Transverse colon (tissue), 4 donors: ENCODE results near the gene BCOR.

ENCODE experiments used
- CTCF ChIP-seq, 5 experiments: fragments of 200-600 bp in 3 of 5; fragments of 450-650 bp in 2 of 5; sonication (generic) in 3 of 5; IDR thresholded peaks; 1 replicate in 2 of 5; 2 replicates in 3 of 5; pipeline ENCODE4 v1.5.1; 2016 to 2017; ENCODE audit warnings: antibody characterized with exemption in 5 of 5, inconsistent platforms in 3 of 5, mild to moderate bottlenecking in 2 of 5, moderate library complexity in 1 of 5
- EP300 ChIP-seq: sonication (generic); formaldehyde crosslinking; IDR thresholded peaks from one replicate; pipeline ENCODE4 v1.6.1; 2017; ENCODE audit warnings: antibody characterized with exemption, low read depth
- POLR2A ChIP-seq: fragments of 450-650 bp; IDR thresholded peaks from one replicate; pipeline ENCODE4 v1.6.1; 2016; ENCODE audit warnings: antibody characterized with exemption, mild to moderate bottlenecking, moderate library complexity
- POLR2AphosphoS5 ChIP-seq, 3 donors: sonication (generic); formaldehyde crosslinking; IDR thresholded peaks; one replicate each; pipeline ENCODE4 v1.6.1; 2016; ENCODE audit warnings: antibody characterized with exemption in 3 of 3

GRCh38 chrX:40012868-40013265, 84.9 kb downstream of the BCOR start:
- TF ChIP-seq POLR2A (no peak), CTCF (IDR thresholded peaks at IDR 0.05) (no peak), POLR2AphosphoS5 (IDR thresholded peaks at IDR 0.05) (no peak), EP300 (no peak)
